ENCODE data around the gene ZBTB18. TPM values are rescaled to one million over a fixed set of nuclear protein-coding genes. Genes with fewer than 3 reads are reported as not detected.

The ZBTB18 gene
- total and polyA plus RNA-seq, 2 of the 4 experiments (the other 2 are of a cell fraction) = 10.0 to 16.0 TPM

GRCh38 chr1:244060686-244061085 is 9.6 kb downstream of the ZBTB18 start:
- H2BK15ac ChIP-seq (ENCODE audit: low read depth, low read length) = no peak overlapping the region
- CTCF ChIA-PET = no interaction called here
- no peak overlapping the region for H3K27ac ChIP-seq (ENCODE audit: insufficient read depth, low read length)
- no peak overlapping the region for H2AK9ac ChIP-seq (replicated peaks; ENCODE audit: low read depth, low read length, poor library complexity)
- H2BK120ac ChIP-seq (ENCODE audit: low read depth, low read length) = no peak overlapping the region
- no CpG with 5 or more reads among the region's 2 CpGs for WGBS, 2 experiments (ENCODE audit: extremely low coverage in 2 of 2, insufficient read length in 1 of 2)
- no TSS peak for BruUV-seq (replicated peaks)
- H3K4me2 ChIP-seq (ENCODE audit: low read depth, low read length) = no peak overlapping the region
- TF ChIP-seq CTCF (conservative IDR thresholded peaks at IDR 0.05; ENCODE audit: low read depth, low read length) (no peak), MXI1 (IDR thresholded peaks at IDR 0.05; ENCODE audit: borderline replicate concordance, low read depth, low read length) (no peak), FOS (IDR thresholded peaks at IDR 0.05; ENCODE audit: low read depth, low read length) (no peak), NFE2L2 (IDR thresholded peaks at IDR 0.05; ENCODE audit: low read depth, low read length) (no peak), RAD21 (IDR thresholded peaks at IDR 0.05; ENCODE audit: low read length) (no peak)
- H3K27me3 ChIP-seq (ENCODE audit: control insufficient read depth, insufficient read depth, low read length) = no peaks in the 10 kb centered on the region
- no peak overlapping the region for H3K4ac ChIP-seq (ENCODE audit: low read depth, low read length)
- H2AFZ ChIP-seq (replicated peaks; ENCODE audit: low read length, poor library complexity) = no peak overlapping the region
- POLR2A ChIA-PET (ENCODE audit: unreplicated experiment) = no interaction called here
- H2BK5ac ChIP-seq (ENCODE audit: low read depth, low read length, poor library complexity, severe bottlenecking) = no peak overlapping the region
- H4K5ac ChIP-seq (ENCODE audit: low read depth, low read length) = no peak overlapping the region
- H3K9me3 ChIP-seq (ENCODE audit: control insufficient read depth, insufficient read depth, low read length) = no peaks in the 10 kb centered on the region
- H3K14ac ChIP-seq (replicated peaks; ENCODE audit: low read depth, low read length) = no peak overlapping the region
- no peak overlapping the region for H3K18ac ChIP-seq (ENCODE audit: low read depth, low read length)
- H2BK20ac ChIP-seq (ENCODE audit: low read depth, low read length) = no peak overlapping the region
- no peak overlapping the region for H3K9ac ChIP-seq (ENCODE audit: low read depth, low read length)
- peaks cover 4% of the 10 kb centered on the region; the same call in 1 of the 2 replicates for H3K4me1 ChIP-seq (ENCODE audit: control insufficient read depth, insufficient read depth, low read length)
- ATAC-seq (ENCODE audit: low read depth) (no peak), DNase-seq (no peak)
- in situ Hi-C loops (cut with MboI; ENCODE audit: low sequenced_read_pairs) = loop anchor here (25.0 kb wide), 1 partner anchor 202 kb away; no protein-coding TSS in a partner anchor
- no peak overlapping the region for H4K8ac ChIP-seq (ENCODE audit: low read depth in 2 of 2, low read length in 2 of 2)
- dilution Hi-C loops (cut with HindIII; ENCODE audit: low sequenced_read_pairs, unreplicated experiment) = no loop called here
- H3K56ac ChIP-seq (ENCODE audit: extremely low read depth, insufficient read depth, low read length) = no peak overlapping the region
- no peak overlapping the region for H2AK5ac ChIP-seq (ENCODE audit: low read depth, low read length)
- peaks cover 2 to 6% of the 10 kb centered on the region in 2 experiments; a peak in 2 of 4 replicates for H3K79me1 ChIP-seq (ENCODE audit: low read depth in 1 of 2, low read length in 2 of 2)
- peaks cover 3% of the 10 kb centered on the region; the same call in 1 of the 2 replicates for H3K36me3 ChIP-seq (ENCODE audit: control insufficient read depth, insufficient read depth, low read length)
- H4K91ac ChIP-seq (ENCODE audit: insufficient read depth, low read depth, low read length) = no peak overlapping the region
- no peaks in the 10 kb centered on the region for H4K20me1 ChIP-seq (ENCODE audit: insufficient read depth, low read length)
- no peak overlapping the region for H3K23ac ChIP-seq (ENCODE audit: low read depth, low read length)
- H3K9me1 ChIP-seq (ENCODE audit: insufficient read depth, low read length) = no peaks in the 10 kb centered on the region
- H3K4me3 ChIP-seq (ENCODE audit: insufficient read depth, low read depth, low read length) = no peak overlapping the region
- intact Hi-C loops (cut with micrococcal nuclease) = no loop called here

Measured in IMR-90 (cell line).